Measurements from ENCODE around the gene ATP5PF. TPM values are rescaled to one million over a fixed set of nuclear protein-coding genes. Genes with fewer than 3 reads are reported as not detected.

Gene ATP5PF
- polyA plus RNA-seq, 3 donors, result 124 to 360 (median 340) TPM

GRCh38 chr21:25759573-25759972 lies 24.9 kb upstream of the ATP5PF start:
- H3K27ac Mint-ChIP-seq, result peak overlapping the region in 1 of 7 donors; percentile 84

GRCh38 chr21:25757531-25757930 lies 22.8 kb upstream of the ATP5PF start:
- Histone ChIP-seq H3K27ac (ENCODE audit: low read depth in 1 of 2, low read length in 2 of 2) (no peak overlapping the region), H3K9ac (ENCODE audit: insufficient read depth, low read length, poor library complexity, severe bottlenecking) (no peak overlapping the region), H3K9me3 (replicated peaks in 1 of 2; ENCODE audit: control insufficient read depth in 1 of 2, insufficient read depth in 1 of 2, low read length in 2 of 2) (no peaks in the 10 kb centered on the region), H3K4me3 (replicated peaks in 1 of 3; ENCODE audit: low read depth in 2 of 3, low read length in 3 of 3) (no peak overlapping the region), H3K4me2 (replicated peaks; ENCODE audit: extremely low read depth, low read length, poor library complexity, severe bottlenecking) (no peak overlapping the region), H3K27me3 (ENCODE audit: control insufficient read depth in 2 of 2, insufficient read depth in 2 of 2, low read length in 2 of 2) (no peaks in the 10 kb centered on the region), H4K20me1 (ENCODE audit: insufficient read depth, low read length) (no peaks in the 10 kb centered on the region), H3K79me2 (ENCODE audit: insufficient read depth, low read length) (no peaks in the 10 kb centered on the region), H3K4me1 (ENCODE audit: control insufficient read depth in 1 of 2, insufficient read depth in 2 of 2, low read length in 2 of 2) (no peaks in the 10 kb centered on the region), H3K36me3 (replicated peaks in 1 of 2; ENCODE audit: control insufficient read depth in 1 of 2, insufficient read depth in 2 of 2, low read length in 2 of 2) (peaks cover 84 to 98% of the 10 kb centered on the region in 2 donors), H2AFZ (ENCODE audit: insufficient read depth, low read depth, low read length, poor library complexity, severe bottlenecking) (no peak overlapping the region)
- Mint-ChIP-seq H3K27ac (no peak overlapping the region), H3K4me3 (no peak overlapping the region), H3K9me3 (no peaks in the 10 kb centered on the region), H3K27me3 (ENCODE audit: low read depth in 3 of 3) (no peaks in the 10 kb centered on the region), H3K4me1 (peaks cover 8% of the 10 kb centered on the region), H3K36me3 (peaks cover 75 to 90% of the 10 kb centered on the region in 2 donors)
- no peak for DNase-seq
- intact Hi-C loops (cut with micrococcal nuclease), result no loop called here
- TF ChIP-seq CTCF (IDR thresholded peaks at IDR 0.05), result no peak

More at GRCh38 chr21:25759573-25759972, 24.9 kb upstream of the ATP5PF start:
- Mint-ChIP-seq H3K4me3 (no peak overlapping the region), H3K36me3 (peaks cover 76 to 91% of the 10 kb centered on the region in 2 donors), H3K4me1 (peaks cover 8% of the 10 kb centered on the region), H3K27me3 (ENCODE audit: low read depth in 3 of 3) (no peaks in the 10 kb centered on the region), H3K9me3 (no peaks in the 10 kb centered on the region)
- Histone ChIP-seq H3K9ac (ENCODE audit: insufficient read depth, low read length, poor library complexity, severe bottlenecking) (no peak overlapping the region), H4K20me1 (ENCODE audit: insufficient read depth, low read length) (no peaks in the 10 kb centered on the region), H3K79me2 (ENCODE audit: insufficient read depth, low read length) (no peaks in the 10 kb centered on the region), H3K36me3 (replicated peaks in 1 of 2; ENCODE audit: control insufficient read depth in 1 of 2, insufficient read depth in 2 of 2, low read length in 2 of 2) (peaks cover 88 to 98% of the 10 kb centered on the region in 2 donors), H3K4me2 (replicated peaks; ENCODE audit: extremely low read depth, low read length, poor library complexity, severe bottlenecking) (no peak overlapping the region), H3K9me3 (replicated peaks in 1 of 2; ENCODE audit: control insufficient read depth in 1 of 2, insufficient read depth in 1 of 2, low read length in 2 of 2) (no peaks in the 10 kb centered on the region), H2AFZ (ENCODE audit: insufficient read depth, low read depth, low read length, poor library complexity, severe bottlenecking) (no peak overlapping the region), H3K27ac (ENCODE audit: low read depth in 1 of 2, low read length in 2 of 2) (no peak overlapping the region), H3K4me1 (ENCODE audit: control insufficient read depth in 1 of 2, insufficient read depth in 2 of 2, low read length in 2 of 2) (no peaks in the 10 kb centered on the region), H3K27me3 (ENCODE audit: control insufficient read depth in 2 of 2, insufficient read depth in 2 of 2, low read length in 2 of 2) (no peaks in the 10 kb centered on the region), H3K4me3 (replicated peaks in 1 of 3; ENCODE audit: low read depth in 2 of 3, low read length in 3 of 3) (no peak overlapping the region)
- DNase-seq, result no peak
- TF ChIP-seq CTCF (IDR thresholded peaks at IDR 0.05), result no peak
- WGBS (ENCODE audit: insufficient coverage), result no CpG with 5 or more reads among the region's 1 CpG
- intact Hi-C loops (cut with micrococcal nuclease), result no loop called here

Data from CD14-positive monocyte (primary cell).